ENCODE results near the gene L3MBTL1.

GRCh38 chr20:43533060-43533459 lies 25.6 kb downstream of the L3MBTL1 start:
- TF ChIP-seq CTCF (conservative IDR thresholded peaks at IDR 0.05 in 1 of 2, IDR thresholded peaks at IDR 0.05 in 1 of 2; ENCODE audit: extremely low read depth in 1 of 2, insufficient read depth in 1 of 2, low read depth in 1 of 2, low read length in 2 of 2) (no peak), EZH2 (IDR thresholded peaks at IDR 0.05; ENCODE audit: borderline replicate concordance, low read length) (no peak)

Data from mammary epithelial cell (primary cell).